Mesodermal cell (in vitro differentiated cells): ENCODE results near the gene NCK1.
"Not testable (repeated sequence)": the region's sequence is repeated elsewhere in the genome, so short reads cannot be mapped to it uniquely, and the experiment has no call there.

Source experiments
- H3K27ac ChIP-seq: 2 replicates; pipeline ENCODE4 v1.7.0; 2013; ENCODE audit warnings: mild to moderate bottlenecking, low read depth, low read length, moderate library complexity; ENCODE audit not compliant: severe bottlenecking
- H3K36me3 ChIP-seq: 2 replicates; pipeline ENCODE4 v1.7.1; 2013; ENCODE audit warnings: mild to moderate bottlenecking, low read length, moderate library complexity; ENCODE audit not compliant: control insufficient read depth, insufficient read depth
- H3K4me1 ChIP-seq: one replicate; pipeline ENCODE4 v1.7.1; 2013; ENCODE audit warnings: mild to moderate bottlenecking, low read length; ENCODE audit not compliant: insufficient read depth, control insufficient read depth, poor library complexity, severe bottlenecking
- H3K4me3 ChIP-seq: 2 replicates; pipeline ENCODE4 v1.7.0; 2013; ENCODE audit warnings: low read length, control low read depth, mild to moderate bottlenecking; ENCODE audit not compliant: insufficient read depth, poor library complexity, severe bottlenecking; ENCODE audit errors: extremely low read depth
- H3K9me3 ChIP-seq: 2 replicates; pipeline ENCODE4 v1.7.1; 2013; ENCODE audit warnings: mild to moderate bottlenecking, low read length, moderate library complexity; ENCODE audit not compliant: control insufficient read depth
- WGBS, 2 experiments: methylation state at CpG; one replicate each; pipeline ENCODE4 v1.1.5; 2013; ENCODE audit warnings: missing lambda C conversion rate in 2 of 2; ENCODE audit not compliant: insufficient coverage in 2 of 2; 5-methylcytosine and 5-hydroxymethylcytosine counted together

The NCK1 gene

GRCh38 chr3:136960838-136961836 is 99.1 kb downstream of the NCK1 start:
- H3K36me3 ChIP-seq: peaks cover 11% of the 10 kb centered on the region
- peak overlapping the region; percentile 54 for H3K27ac ChIP-seq
- no peaks in the 10 kb centered on the region for H3K9me3 ChIP-seq
- no peak overlapping the region for H3K4me3 ChIP-seq
- H3K4me1 ChIP-seq: peaks cover 30% of the 10 kb centered on the region
- WGBS, 2 experiments: 85 to 96% methylated on average over 4 of the region's 4 CpGs

GRCh38 chr3:136962927-136963326 is 100.9 kb downstream of the NCK1 start:
- H3K4me3 ChIP-seq: no peak overlapping the region
- no peaks in the 10 kb centered on the region for H3K9me3 ChIP-seq
- peaks cover 11% of the 10 kb centered on the region for H3K36me3 ChIP-seq
- no peak overlapping the region for H3K27ac ChIP-seq
- WGBS, 2 experiments: no CpG with 5 or more reads among the region's 1 CpG
- H3K4me1 ChIP-seq: peaks cover 13% of the 10 kb centered on the region

- not testable (repeated sequence) for H3K4me3 ChIP-seq, H3K27ac ChIP-seq, H3K9me3 ChIP-seq, H3K36me3 ChIP-seq, H3K4me1 ChIP-seq
- WGBS, 2 experiments: no CpG with 5 or more reads among the region's 14 CpGs
Observed at GRCh38 chr3:136969539-136969938, 107.5 kb downstream of the NCK1 start.

GRCh38 chr3:136973352-136973751 is 111.3 kb downstream of the NCK1 start:
- Histone ChIP-seq H3K4me1 (no peaks in the 10 kb centered on the region), H3K27ac (no peak overlapping the region), H3K4me3 (no peak overlapping the region), H3K9me3 (no peaks in the 10 kb centered on the region), H3K36me3 (no peaks in the 10 kb centered on the region)
- 91 to 92% methylated on average over 4 of the region's 4 CpGs for WGBS, 2 experiments

GRCh38 chr3:136974670-136975069 is 112.7 kb downstream of the NCK1 start:
- WGBS, 2 experiments: 100% methylated on average over 1 of the region's 2 CpGs; no CpG with 5 or more reads in 1 of the 2 experiments
- Histone ChIP-seq H3K9me3 (no peaks in the 10 kb centered on the region), H3K27ac (no peak overlapping the region), H3K36me3 (peaks cover 3% of the 10 kb centered on the region), H3K4me3 (no peak overlapping the region), H3K4me1 (no peaks in the 10 kb centered on the region)

- Histone ChIP-seq H3K4me1 (peaks cover 5% of the 10 kb centered on the region), H3K36me3 (peaks cover 19% of the 10 kb centered on the region), H3K4me3 (no peak overlapping the region), H3K27ac (no peak overlapping the region), H3K9me3 (no peaks in the 10 kb centered on the region)
Observed at GRCh38 chr3:136979204-136979603, 117.2 kb downstream of the NCK1 start.

GRCh38 chr3:136979684-136980083 is 117.7 kb downstream of the NCK1 start:
- peaks cover 19% of the 10 kb centered on the region for H3K36me3 ChIP-seq
- H3K27ac ChIP-seq: no peak overlapping the region
- H3K4me3 ChIP-seq: no peak overlapping the region
- no peaks in the 10 kb centered on the region for H3K9me3 ChIP-seq
- 83 to 88% methylated on average over 3 of the region's 3 CpGs for WGBS, 2 experiments
- peaks cover 10% of the 10 kb centered on the region for H3K4me1 ChIP-seq

GRCh38 chr3:136982033-136982432 is 120.0 kb downstream of the NCK1 start:
- Histone ChIP-seq H3K4me1 (peaks cover 10% of the 10 kb centered on the region), H3K36me3 (peaks cover 25% of the 10 kb centered on the region), H3K9me3 (peaks cover 4% of the 10 kb centered on the region), H3K4me3 (no peak overlapping the region), H3K27ac (no peak overlapping the region)
- 87 to 93% methylated on average over 4 to 5 of the region's 5 CpGs for WGBS, 2 experiments

GRCh38 chr3:136982520-136983138 is 120.6 kb downstream of the NCK1 start:
- peaks cover 28% of the 10 kb centered on the region for H3K36me3 ChIP-seq
- peaks cover 4% of the 10 kb centered on the region for H3K9me3 ChIP-seq
- H3K27ac ChIP-seq: no peak overlapping the region
- WGBS, 2 experiments: 92% methylated on average over 1 to 2 of the region's 4 CpGs
- peaks cover 10% of the 10 kb centered on the region for H3K4me1 ChIP-seq
- H3K4me3 ChIP-seq: no peak overlapping the region

GRCh38 chr3:136984837-136985236 is 122.8 kb downstream of the NCK1 start:
- WGBS, 2 experiments: 85 to 86% methylated on average over 2 to 3 of the region's 3 CpGs
- H3K36me3 ChIP-seq: peaks cover 36% of the 10 kb centered on the region
- H3K9me3 ChIP-seq: peaks cover 10% of the 10 kb centered on the region
- no peak overlapping the region for H3K4me3 ChIP-seq
- H3K4me1 ChIP-seq: peaks cover 10% of the 10 kb centered on the region
- peak overlapping the region; percentile 57 for H3K27ac ChIP-seq
